ENCODE measurements around the gene KLHL13.

The KLHL13 gene

DNA sequence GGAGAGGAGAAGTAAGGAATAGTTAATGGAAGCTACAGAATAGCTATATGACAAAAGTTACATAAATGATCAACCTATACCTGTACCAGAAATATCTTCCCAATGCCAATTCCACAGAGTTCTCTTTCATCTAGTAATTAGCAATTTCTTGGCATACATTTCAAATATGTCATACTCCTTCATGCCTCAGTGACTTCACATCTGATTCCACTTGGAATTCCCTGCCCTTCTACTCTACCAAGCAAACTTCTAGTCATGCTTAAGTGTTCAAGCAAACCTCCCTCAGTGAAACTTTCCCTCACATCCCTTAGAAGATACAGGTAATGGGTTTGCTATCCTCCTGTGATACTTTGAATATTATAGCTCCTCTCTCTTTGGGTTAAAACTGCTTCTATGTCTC, 127.1 kb downstream of the KLHL13 start:
- H3K4me1 ChIP-seq (ENCODE audit: insufficient read depth, insufficient read length) = no peaks in the 10 kb centered on the region
- no peak overlapping the region for H3K9ac ChIP-seq (ENCODE audit: insufficient read length, low read depth)
- no peak for DNase-seq (ENCODE audit: low read depth, low spot score)
- no peak overlapping the region for H3K4me3 ChIP-seq (ENCODE audit: insufficient read length, low read depth)
- H3K36me3 ChIP-seq (ENCODE audit: insufficient read depth, insufficient read length, low read length) = no peaks in the 10 kb centered on the region
- no peaks in the 10 kb centered on the region for H3K9me3 ChIP-seq (ENCODE audit: insufficient read depth, low read length)
- no peaks in the 10 kb centered on the region for H3K27me3 ChIP-seq (ENCODE audit: insufficient read depth, insufficient read length)
- TF ChIP-seq YY1 (IDR thresholded peaks at IDR 0.05; ENCODE audit: insufficient read depth, insufficient read length) = no peak
- no peak for TF ChIP-seq SUZ12 (IDR thresholded peaks at IDR 0.05; ENCODE audit: extremely low read depth, insufficient read depth, insufficient read length)
- no peak for TF ChIP-seq ZNF274 (IDR thresholded peaks at IDR 0.05; ENCODE audit: low read depth, low read length)

DNA sequence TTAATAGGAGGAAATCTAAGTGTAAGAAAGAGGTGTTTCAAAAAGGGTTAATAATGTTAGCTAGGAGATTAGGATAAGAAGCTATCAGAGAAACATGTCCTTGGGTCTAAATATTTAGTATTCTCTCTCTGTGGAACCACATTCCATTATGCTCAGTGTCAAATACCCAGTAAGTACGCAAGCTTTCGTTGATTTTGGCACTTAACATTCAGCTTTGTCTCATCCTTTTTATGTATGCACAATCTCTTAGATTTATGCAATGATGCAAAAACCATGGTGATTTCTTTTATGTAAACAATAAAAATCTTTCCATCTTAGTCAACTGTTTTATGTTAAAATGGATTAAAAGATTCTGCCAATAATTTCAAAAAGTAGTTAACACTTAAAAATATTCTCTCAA, 129.2 kb downstream of the KLHL13 start:
- Histone ChIP-seq H3K9me3 (ENCODE audit: insufficient read depth, low read length) (no peaks in the 10 kb centered on the region), H3K4me3 (ENCODE audit: insufficient read length, low read depth) (no peak overlapping the region), H3K9ac (ENCODE audit: insufficient read length, low read depth) (no peak overlapping the region), H3K4me1 (ENCODE audit: insufficient read depth, insufficient read length) (no peaks in the 10 kb centered on the region), H3K36me3 (ENCODE audit: insufficient read depth, insufficient read length, low read length) (no peaks in the 10 kb centered on the region), H3K27me3 (ENCODE audit: insufficient read depth, insufficient read length) (no peaks in the 10 kb centered on the region)
- no peak for TF ChIP-seq YY1 (IDR thresholded peaks at IDR 0.05; ENCODE audit: insufficient read depth, insufficient read length)
- TF ChIP-seq ZNF274 (IDR thresholded peaks at IDR 0.05; ENCODE audit: low read depth, low read length) = no peak
- no peak for TF ChIP-seq SUZ12 (IDR thresholded peaks at IDR 0.05; ENCODE audit: extremely low read depth, insufficient read depth, insufficient read length)
- DNase-seq (ENCODE audit: low read depth, low spot score) = no peak

DNA sequence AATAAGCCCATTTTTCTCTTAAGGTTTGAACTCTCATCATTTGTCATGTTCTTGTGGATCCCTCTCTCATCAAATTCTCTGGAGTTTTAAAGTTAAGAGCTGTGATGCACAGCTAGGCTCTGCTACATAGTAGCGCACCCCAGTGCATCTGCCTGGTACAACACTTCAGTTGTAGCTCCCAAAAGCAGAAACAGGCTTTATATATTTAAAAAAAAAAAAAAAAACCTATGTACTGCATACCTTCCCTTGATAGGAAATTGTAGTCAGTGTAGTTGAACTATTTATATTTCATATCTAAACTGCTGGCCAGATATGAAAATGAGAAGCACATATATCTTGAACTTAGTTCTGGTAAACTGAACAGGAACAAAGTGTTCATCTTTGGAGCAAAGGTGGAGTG, 131.4 kb downstream of the KLHL13 start:
- Histone ChIP-seq H3K9me3 (ENCODE audit: insufficient read depth, low read length) (no peaks in the 10 kb centered on the region), H3K9ac (ENCODE audit: insufficient read length, low read depth) (no peak overlapping the region)
- no peak for TF ChIP-seq YY1 (IDR thresholded peaks at IDR 0.05; ENCODE audit: insufficient read depth, insufficient read length)

DNA sequence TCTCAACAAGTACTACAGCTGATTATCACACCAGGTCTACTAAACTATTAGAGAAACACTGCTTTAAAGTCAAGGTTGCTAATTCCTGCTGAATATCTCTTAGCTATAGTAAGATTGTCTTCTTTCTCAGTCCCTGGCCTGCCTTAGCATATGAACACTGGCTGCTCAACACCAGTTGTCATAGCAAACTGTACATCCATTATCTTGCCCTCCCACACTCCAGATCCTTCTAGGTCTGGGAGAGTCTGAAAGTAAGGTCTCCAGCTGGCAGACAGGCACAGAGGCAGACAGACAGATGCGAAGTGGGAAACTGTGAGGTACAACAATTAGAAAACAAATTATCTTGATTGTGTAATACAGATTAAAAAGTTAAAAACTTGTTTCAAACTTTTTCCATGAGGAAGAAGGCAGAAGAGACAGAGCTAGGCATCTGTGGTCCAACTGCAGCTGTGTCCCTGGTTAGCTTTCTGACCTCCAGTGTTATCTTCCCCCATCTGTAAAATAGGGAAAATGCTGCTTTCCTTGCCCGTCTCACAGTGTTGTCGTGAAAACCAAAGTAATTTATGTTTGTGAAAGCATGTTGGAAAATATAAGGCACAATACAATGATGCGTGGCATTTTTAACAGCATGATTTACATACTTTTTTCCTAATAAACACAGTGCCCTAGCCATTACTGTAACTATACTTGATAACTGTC, 133.8 kb downstream of the KLHL13 start:
- Histone ChIP-seq H3K9me3 (ENCODE audit: insufficient read depth, low read length) (no peaks in the 10 kb centered on the region), H3K36me3 (ENCODE audit: insufficient read depth, insufficient read length, low read length) (no peaks in the 10 kb centered on the region), H3K4me3 (ENCODE audit: insufficient read length, low read depth) (no peak overlapping the region), H3K9ac (ENCODE audit: insufficient read length, low read depth) (no peak overlapping the region), H3K27me3 (ENCODE audit: insufficient read depth, insufficient read length) (no peaks in the 10 kb centered on the region), H3K4me1 (ENCODE audit: insufficient read depth, insufficient read length) (no peaks in the 10 kb centered on the region)
- TF ChIP-seq ZNF274 (IDR thresholded peaks at IDR 0.05; ENCODE audit: low read depth, low read length) (no peak), YY1 (IDR thresholded peaks at IDR 0.05; ENCODE audit: insufficient read depth, insufficient read length) (no peak), SUZ12 (IDR thresholded peaks at IDR 0.05; ENCODE audit: extremely low read depth, insufficient read depth, insufficient read length) (no peak)
- no peak for DNase-seq (ENCODE audit: low read depth, low spot score)

More for the DNA sequence above, 131.4 kb downstream of the KLHL13 start:
- no peaks in the 10 kb centered on the region for H3K27me3 ChIP-seq (ENCODE audit: insufficient read depth, insufficient read length)
- DNase-seq (ENCODE audit: low read depth, low spot score) = no peak
- no peak overlapping the region for H3K4me3 ChIP-seq (ENCODE audit: insufficient read length, low read depth)
- H3K36me3 ChIP-seq (ENCODE audit: insufficient read depth, insufficient read length, low read length) = no peaks in the 10 kb centered on the region
- no peaks in the 10 kb centered on the region for H3K4me1 ChIP-seq (ENCODE audit: insufficient read depth, insufficient read length)

DNA sequence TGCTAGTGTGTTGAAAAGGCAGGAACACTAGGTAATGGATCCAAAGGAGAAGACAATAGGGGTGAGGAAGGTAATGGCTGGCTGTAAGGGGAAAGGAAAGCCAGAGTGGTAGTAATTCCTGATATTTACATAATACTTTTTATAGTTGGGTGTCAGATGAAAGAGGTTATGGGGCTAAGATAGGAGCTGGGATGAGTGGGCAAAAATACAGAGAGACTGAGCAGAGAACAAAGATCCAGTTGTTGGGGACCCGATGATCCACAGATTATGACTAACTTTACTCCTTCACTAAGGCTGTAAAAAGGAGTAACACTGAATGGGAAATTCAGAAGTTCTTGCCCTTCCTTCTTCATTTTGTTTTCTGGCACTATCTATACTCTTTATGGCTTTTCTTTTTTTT, 138.2 kb downstream of the KLHL13 start:
- Histone ChIP-seq H3K4me1 (ENCODE audit: insufficient read depth, insufficient read length) (no peaks in the 10 kb centered on the region), H3K9me3 (ENCODE audit: insufficient read depth, low read length) (no peaks in the 10 kb centered on the region), H3K4me3 (ENCODE audit: insufficient read length, low read depth) (no peak overlapping the region), H3K9ac (ENCODE audit: insufficient read length, low read depth) (no peak overlapping the region), H3K36me3 (ENCODE audit: insufficient read depth, insufficient read length, low read length) (no peaks in the 10 kb centered on the region), H3K27me3 (ENCODE audit: insufficient read depth, insufficient read length) (no peaks in the 10 kb centered on the region)
- DNase-seq (ENCODE audit: low read depth, low spot score) = no peak
- TF ChIP-seq YY1 (IDR thresholded peaks at IDR 0.05; ENCODE audit: insufficient read depth, insufficient read length) (no peak), SUZ12 (IDR thresholded peaks at IDR 0.05; ENCODE audit: extremely low read depth, insufficient read depth, insufficient read length) (no peak), ZNF274 (IDR thresholded peaks at IDR 0.05; ENCODE audit: low read depth, low read length) (no peak)

DNA sequence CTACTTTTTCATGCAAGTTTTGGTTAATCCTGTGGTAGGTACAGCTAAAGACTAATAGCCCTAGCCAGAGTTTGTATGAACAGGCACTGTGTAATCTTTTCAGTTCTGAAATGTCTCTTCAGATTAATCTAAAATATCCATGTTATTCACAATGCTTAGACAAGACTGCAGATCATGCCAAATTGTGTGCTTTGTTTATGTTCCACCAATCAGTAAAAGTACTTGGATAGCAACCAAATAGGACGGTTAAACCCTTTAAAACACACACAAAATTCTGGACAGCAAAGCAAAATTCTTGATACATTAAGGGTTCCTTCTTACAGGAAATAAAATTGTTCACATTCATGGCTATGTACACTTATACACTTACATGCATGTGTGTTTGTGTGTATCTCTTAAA, 139.1 kb downstream of the KLHL13 start:
- H3K4me3 ChIP-seq (ENCODE audit: insufficient read length, low read depth) = no peak overlapping the region
- H3K9ac ChIP-seq (ENCODE audit: insufficient read length, low read depth) = no peak overlapping the region
- no peak for DNase-seq (ENCODE audit: low read depth, low spot score)
- no peaks in the 10 kb centered on the region for H3K36me3 ChIP-seq (ENCODE audit: insufficient read depth, insufficient read length, low read length)
- TF ChIP-seq YY1 (IDR thresholded peaks at IDR 0.05; ENCODE audit: insufficient read depth, insufficient read length) (no peak), SUZ12 (IDR thresholded peaks at IDR 0.05; ENCODE audit: extremely low read depth, insufficient read depth, insufficient read length) (no peak), ZNF274 (IDR thresholded peaks at IDR 0.05; ENCODE audit: low read depth, low read length) (no peak)
- H3K27me3 ChIP-seq (ENCODE audit: insufficient read depth, insufficient read length) = no peaks in the 10 kb centered on the region
- H3K4me1 ChIP-seq (ENCODE audit: insufficient read depth, insufficient read length) = no peaks in the 10 kb centered on the region
- H3K9me3 ChIP-seq (ENCODE audit: insufficient read depth, low read length) = no peaks in the 10 kb centered on the region

DNA sequence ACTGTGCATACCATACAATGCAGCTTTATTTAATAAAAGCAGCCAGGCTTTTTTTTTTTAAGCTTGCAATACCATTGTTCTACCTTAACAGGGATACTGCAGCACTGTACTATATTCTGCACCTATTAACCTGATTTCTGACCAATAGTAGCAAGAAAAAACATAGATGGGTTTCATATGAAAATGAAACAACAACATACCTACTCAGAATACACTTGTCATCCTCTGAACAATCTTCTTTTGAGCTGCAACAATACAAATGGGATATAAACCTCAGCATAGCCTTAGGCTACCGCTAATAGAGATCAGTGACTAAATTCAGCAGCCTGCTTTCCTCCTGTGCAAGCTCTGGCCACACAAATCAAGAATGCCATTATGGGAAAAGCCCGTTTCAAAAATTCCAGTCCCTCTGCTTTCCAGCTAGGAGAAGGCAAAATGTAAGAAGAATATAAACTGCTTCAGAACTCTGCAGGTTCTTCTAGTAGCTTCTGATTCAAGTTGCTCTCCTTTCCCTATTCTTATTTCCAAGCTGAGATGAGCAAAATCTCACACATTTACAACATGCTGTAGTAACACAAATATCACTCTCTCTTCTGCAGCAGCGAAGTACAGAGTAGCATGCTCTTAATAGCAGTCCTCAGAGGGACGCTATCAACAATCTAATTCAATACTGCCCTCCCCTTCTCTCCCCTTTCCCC, 143.4 kb downstream of the KLHL13 start:
- Histone ChIP-seq H3K4me1 (ENCODE audit: insufficient read depth, insufficient read length) (no peaks in the 10 kb centered on the region), H3K9me3 (ENCODE audit: insufficient read depth, low read length) (no peaks in the 10 kb centered on the region), H3K36me3 (ENCODE audit: insufficient read depth, insufficient read length, low read length) (no peaks in the 10 kb centered on the region), H3K9ac (ENCODE audit: insufficient read length, low read depth) (no peak overlapping the region), H3K4me3 (ENCODE audit: insufficient read length, low read depth) (no peak overlapping the region), H3K27me3 (ENCODE audit: insufficient read depth, insufficient read length) (no peaks in the 10 kb centered on the region)
- DNase-seq (ENCODE audit: low read depth, low spot score) = no peak
- TF ChIP-seq SUZ12 (IDR thresholded peaks at IDR 0.05; ENCODE audit: extremely low read depth, insufficient read depth, insufficient read length) (no peak), YY1 (IDR thresholded peaks at IDR 0.05; ENCODE audit: insufficient read depth, insufficient read length) (no peak), ZNF274 (IDR thresholded peaks at IDR 0.05; ENCODE audit: low read depth, low read length) (no peak)

Data from NT2/D1 (cell line).